ENCODE data around the gene TTC39B.

DNA sequence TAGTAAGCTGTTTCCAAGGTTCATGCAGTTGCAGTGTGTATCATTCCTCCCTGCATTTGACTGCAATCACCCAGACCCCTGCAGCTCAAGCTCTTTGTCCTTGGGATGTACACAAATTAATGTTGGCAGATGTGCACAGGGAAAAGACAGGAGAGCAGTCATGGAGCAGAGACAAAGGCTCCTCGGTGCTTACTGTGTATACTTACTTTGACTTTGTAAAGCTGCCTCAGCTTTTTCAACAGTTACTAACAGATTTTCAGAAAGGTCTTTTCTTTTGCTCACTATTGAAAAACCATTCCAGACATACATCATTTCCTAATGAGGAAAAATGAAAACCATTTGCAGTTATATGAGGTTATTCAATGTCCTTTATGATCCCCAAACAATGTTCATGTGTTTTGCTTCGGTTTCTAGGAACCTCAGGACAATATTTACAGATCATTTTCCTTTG, 124.9 kb downstream of the TTC39B start:
- TF ChIP-seq, protein P1, sequence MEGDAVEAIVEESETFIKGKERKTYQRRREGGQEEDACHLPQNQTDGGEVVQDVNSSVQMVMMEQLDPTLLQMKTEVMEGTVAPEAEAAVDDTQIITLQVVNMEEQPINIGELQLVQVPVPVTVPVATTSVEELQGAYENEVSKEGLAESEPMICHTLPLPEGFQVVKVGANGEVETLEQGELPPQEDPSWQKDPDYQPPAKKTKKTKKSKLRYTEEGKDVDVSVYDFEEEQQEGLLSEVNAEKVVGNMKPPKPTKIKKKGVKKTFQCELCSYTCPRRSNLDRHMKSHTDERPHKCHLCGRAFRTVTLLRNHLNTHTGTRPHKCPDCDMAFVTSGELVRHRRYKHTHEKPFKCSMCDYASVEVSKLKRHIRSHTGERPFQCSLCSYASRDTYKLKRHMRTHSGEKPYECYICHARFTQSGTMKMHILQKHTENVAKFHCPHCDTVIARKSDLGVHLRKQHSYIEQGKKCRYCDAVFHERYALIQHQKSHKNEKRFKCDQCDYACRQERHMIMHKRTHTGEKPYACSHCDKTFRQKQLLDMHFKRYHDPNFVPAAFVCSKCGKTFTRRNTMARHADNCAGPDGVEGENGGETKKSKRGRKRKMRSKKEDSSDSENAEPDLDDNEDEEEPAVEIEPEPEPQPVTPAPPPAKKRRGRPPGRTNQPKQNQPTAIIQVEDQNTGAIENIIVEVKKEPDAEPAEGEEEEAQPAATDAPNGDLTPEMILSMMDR (IDR thresholded peaks at IDR 0.05), result no peak
- TF ChIP-seq POLR2A (IDR thresholded peaks at IDR 0.05), result no peak
